ENCODE measurements around the gene GOLGA6L9.

- TF ChIP-seq, protein P1, sequence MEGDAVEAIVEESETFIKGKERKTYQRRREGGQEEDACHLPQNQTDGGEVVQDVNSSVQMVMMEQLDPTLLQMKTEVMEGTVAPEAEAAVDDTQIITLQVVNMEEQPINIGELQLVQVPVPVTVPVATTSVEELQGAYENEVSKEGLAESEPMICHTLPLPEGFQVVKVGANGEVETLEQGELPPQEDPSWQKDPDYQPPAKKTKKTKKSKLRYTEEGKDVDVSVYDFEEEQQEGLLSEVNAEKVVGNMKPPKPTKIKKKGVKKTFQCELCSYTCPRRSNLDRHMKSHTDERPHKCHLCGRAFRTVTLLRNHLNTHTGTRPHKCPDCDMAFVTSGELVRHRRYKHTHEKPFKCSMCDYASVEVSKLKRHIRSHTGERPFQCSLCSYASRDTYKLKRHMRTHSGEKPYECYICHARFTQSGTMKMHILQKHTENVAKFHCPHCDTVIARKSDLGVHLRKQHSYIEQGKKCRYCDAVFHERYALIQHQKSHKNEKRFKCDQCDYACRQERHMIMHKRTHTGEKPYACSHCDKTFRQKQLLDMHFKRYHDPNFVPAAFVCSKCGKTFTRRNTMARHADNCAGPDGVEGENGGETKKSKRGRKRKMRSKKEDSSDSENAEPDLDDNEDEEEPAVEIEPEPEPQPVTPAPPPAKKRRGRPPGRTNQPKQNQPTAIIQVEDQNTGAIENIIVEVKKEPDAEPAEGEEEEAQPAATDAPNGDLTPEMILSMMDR (IDR thresholded peaks at IDR 0.05): no peak
- TF ChIP-seq SIN3A (IDR thresholded peaks at IDR 0.05; ENCODE audit: borderline replicate concordance, insufficient read depth, low read depth, low read length): no peak
- TF ChIP-seq POLR2AphosphoS5 (IDR thresholded peaks at IDR 0.05; ENCODE audit: low read depth, low read length): no peak
- TF ChIP-seq, protein P2, sequence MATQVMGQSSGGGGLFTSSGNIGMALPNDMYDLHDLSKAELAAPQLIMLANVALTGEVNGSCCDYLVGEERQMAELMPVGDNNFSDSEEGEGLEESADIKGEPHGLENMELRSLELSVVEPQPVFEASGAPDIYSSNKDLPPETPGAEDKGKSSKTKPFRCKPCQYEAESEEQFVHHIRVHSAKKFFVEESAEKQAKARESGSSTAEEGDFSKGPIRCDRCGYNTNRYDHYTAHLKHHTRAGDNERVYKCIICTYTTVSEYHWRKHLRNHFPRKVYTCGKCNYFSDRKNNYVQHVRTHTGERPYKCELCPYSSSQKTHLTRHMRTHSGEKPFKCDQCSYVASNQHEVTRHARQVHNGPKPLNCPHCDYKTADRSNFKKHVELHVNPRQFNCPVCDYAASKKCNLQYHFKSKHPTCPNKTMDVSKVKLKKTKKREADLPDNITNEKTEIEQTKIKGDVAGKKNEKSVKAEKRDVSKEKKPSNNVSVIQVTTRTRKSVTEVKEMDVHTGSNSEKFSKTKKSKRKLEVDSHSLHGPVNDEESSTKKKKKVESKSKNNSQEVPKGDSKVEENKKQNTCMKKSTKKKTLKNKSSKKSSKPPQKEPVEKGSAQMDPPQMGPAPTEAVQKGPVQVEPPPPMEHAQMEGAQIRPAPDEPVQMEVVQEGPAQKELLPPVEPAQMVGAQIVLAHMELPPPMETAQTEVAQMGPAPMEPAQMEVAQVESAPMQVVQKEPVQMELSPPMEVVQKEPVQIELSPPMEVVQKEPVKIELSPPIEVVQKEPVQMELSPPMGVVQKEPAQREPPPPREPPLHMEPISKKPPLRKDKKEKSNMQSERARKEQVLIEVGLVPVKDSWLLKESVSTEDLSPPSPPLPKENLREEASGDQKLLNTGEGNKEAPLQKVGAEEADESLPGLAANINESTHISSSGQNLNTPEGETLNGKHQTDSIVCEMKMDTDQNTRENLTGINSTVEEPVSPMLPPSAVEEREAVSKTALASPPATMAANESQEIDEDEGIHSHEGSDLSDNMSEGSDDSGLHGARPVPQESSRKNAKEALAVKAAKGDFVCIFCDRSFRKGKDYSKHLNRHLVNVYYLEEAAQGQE (IDR thresholded peaks at IDR 0.05; ENCODE audit: insufficient read depth in 1 of 2, low read depth in 2 of 2, low read length in 1 of 2): no peak
- no peak for TF ChIP-seq TCF7L2 (IDR thresholded peaks at IDR 0.05; ENCODE audit: low read depth, low read length)
These were observed 35.9 kb upstream of the GOLGA6L9 start for GRCh38 chr15:82393671-82394070.

All from Panc1 (cell line).